Stimulated activated memory B cell treated with anti-CD40 and anti-IgM and Interleukin-4, amounts not matched to agents 10 μg/mL and 1 μg/mL and 100 μg/mL, for 72 hours (primary cell): Measurements from ENCODE around the gene DNAH8.

Experiments used
- ATAC-seq: fragments of 150-1000 bp; cut with Tn5 transposase; 2 replicates; pipeline ENCODE4 v1.10.0; 2021
- H3K27ac Mint-ChIP-seq: one replicate; pipeline ENCODE4 v1.8.0; 2022; ENCODE audit warnings: mild to moderate bottlenecking, mixed read lengths
- H3K27me3 Mint-ChIP-seq: one replicate; pipeline ENCODE4 v1.8.0; 2022; ENCODE audit warnings: mixed read lengths
- H3K36me3 Mint-ChIP-seq: one replicate; pipeline ENCODE4 v1.8.0; 2022; ENCODE audit warnings: mixed read lengths
- H3K4me1 Mint-ChIP-seq: one replicate; pipeline ENCODE4 v1.8.0; 2022; ENCODE audit warnings: mixed read lengths
- H3K4me3 Mint-ChIP-seq: one replicate; pipeline ENCODE4 v1.8.0; 2022; ENCODE audit warnings: mild to moderate bottlenecking, moderate library complexity, mixed read lengths
- H3K9me3 Mint-ChIP-seq: one replicate; pipeline ENCODE4 v1.8.0; 2022; ENCODE audit warnings: mixed read lengths

The DNAH8 gene

GRCh38 chr6:38719358-38719757, 4.2 kb downstream of the DNAH8 start:
- Mint-ChIP-seq H3K4me1 (no peaks in the 10 kb centered on the region), H3K9me3 (peaks cover 8% of the 10 kb centered on the region), H3K36me3 (peaks cover 8% of the 10 kb centered on the region), H3K27ac (no peak overlapping the region), H3K27me3 (peaks cover 43% of the 10 kb centered on the region), H3K4me3 (no peak overlapping the region)
- ATAC-seq, result no peak

GRCh38 chr6:38720295-38720694, 5.2 kb downstream of the DNAH8 start:
- no peaks in the 10 kb centered on the region for H3K4me1 Mint-ChIP-seq
- H3K9me3 Mint-ChIP-seq, result peaks cover 8% of the 10 kb centered on the region
- no peak for ATAC-seq
- no peak overlapping the region for H3K4me3 Mint-ChIP-seq
- H3K27ac Mint-ChIP-seq, result no peak overlapping the region
- H3K27me3 Mint-ChIP-seq, result peaks cover 40% of the 10 kb centered on the region
- peaks cover 8% of the 10 kb centered on the region for H3K36me3 Mint-ChIP-seq

- H3K27ac Mint-ChIP-seq, result no peak overlapping the region
Observed at GRCh38 chr6:38722038-38722437, 6.9 kb downstream of the DNAH8 start.

GRCh38 chr6:38722727-38723334, 7.7 kb downstream of the DNAH8 start:
- Mint-ChIP-seq H3K36me3 (peaks cover 8% of the 10 kb centered on the region), H3K4me1 (no peaks in the 10 kb centered on the region), H3K9me3 (peaks cover 8% of the 10 kb centered on the region), H3K4me3 (no peak overlapping the region), H3K27me3 (peaks cover 26% of the 10 kb centered on the region), H3K27ac (no peak overlapping the region)
- ATAC-seq, result no peak

More at GRCh38 chr6:38722038-38722437, 6.9 kb downstream of the DNAH8 start:
- Mint-ChIP-seq H3K27me3 (peaks cover 27% of the 10 kb centered on the region), H3K4me3 (no peak overlapping the region), H3K4me1 (no peaks in the 10 kb centered on the region), H3K9me3 (peaks cover 8% of the 10 kb centered on the region), H3K36me3 (peaks cover 8% of the 10 kb centered on the region)
- no peak for ATAC-seq

GRCh38 chr6:38723783-38724182, 8.7 kb downstream of the DNAH8 start:
- Mint-ChIP-seq H3K27ac (no peak overlapping the region), H3K4me3 (no peak overlapping the region), H3K27me3 (peaks cover 25% of the 10 kb centered on the region), H3K4me1 (no peaks in the 10 kb centered on the region), H3K36me3 (peaks cover 8% of the 10 kb centered on the region), H3K9me3 (peaks cover 8% of the 10 kb centered on the region)
- no peak for ATAC-seq

- Mint-ChIP-seq H3K27me3 (peaks cover 20% of the 10 kb centered on the region), H3K27ac (no peak overlapping the region), H3K4me1 (no peaks in the 10 kb centered on the region), H3K36me3 (peaks cover 8% of the 10 kb centered on the region), H3K9me3 (peaks cover 8% of the 10 kb centered on the region), H3K4me3 (no peak overlapping the region)
- no peak for ATAC-seq
Observed at GRCh38 chr6:38724343-38724742, 9.2 kb downstream of the DNAH8 start.

- no peak for ATAC-seq
- peaks cover 6% of the 10 kb centered on the region for H3K9me3 Mint-ChIP-seq
- H3K27ac Mint-ChIP-seq, result no peak overlapping the region
- peaks cover 5% of the 10 kb centered on the region for H3K36me3 Mint-ChIP-seq
- H3K4me1 Mint-ChIP-seq, result no peaks in the 10 kb centered on the region
- H3K4me3 Mint-ChIP-seq, result no peak overlapping the region
- peaks cover 11% of the 10 kb centered on the region for H3K27me3 Mint-ChIP-seq
Observed at GRCh38 chr6:38725414-38726183, 10.5 kb downstream of the DNAH8 start.

- Mint-ChIP-seq H3K36me3 (no peaks in the 10 kb centered on the region), H3K27me3 (peaks cover 13% of the 10 kb centered on the region), H3K4me3 (no peak overlapping the region), H3K4me1 (no peaks in the 10 kb centered on the region), H3K9me3 (no peaks in the 10 kb centered on the region), H3K27ac (no peak overlapping the region)
- no peak for ATAC-seq
Observed at GRCh38 chr6:38728203-38728602, 13.1 kb downstream of the DNAH8 start.

- H3K4me1 Mint-ChIP-seq, result no peaks in the 10 kb centered on the region
- peaks cover 1% of the 10 kb centered on the region for H3K36me3 Mint-ChIP-seq
- ATAC-seq, result no peak
- H3K4me3 Mint-ChIP-seq, result no peak overlapping the region
- peaks cover 22% of the 10 kb centered on the region for H3K27me3 Mint-ChIP-seq
- no peak overlapping the region for H3K27ac Mint-ChIP-seq
- H3K9me3 Mint-ChIP-seq, result peaks cover 2% of the 10 kb centered on the region
Observed at GRCh38 chr6:38730140-38730862, 15.2 kb downstream of the DNAH8 start.

GRCh38 chr6:38736951-38737350, 21.8 kb downstream of the DNAH8 start:
- Mint-ChIP-seq H3K9me3 (peaks cover 6% of the 10 kb centered on the region), H3K4me3 (no peak overlapping the region), H3K27me3 (peaks cover 28% of the 10 kb centered on the region), H3K36me3 (peaks cover 6% of the 10 kb centered on the region), H3K4me1 (no peaks in the 10 kb centered on the region), H3K27ac (no peak overlapping the region)
- no peak for ATAC-seq

GRCh38 chr6:38738261-38738660, 23.1 kb downstream of the DNAH8 start:
- Mint-ChIP-seq H3K27me3 (peaks cover 15% of the 10 kb centered on the region), H3K9me3 (peaks cover 6% of the 10 kb centered on the region), H3K4me1 (no peaks in the 10 kb centered on the region), H3K36me3 (peaks cover 6% of the 10 kb centered on the region), H3K27ac (no peak overlapping the region), H3K4me3 (no peak overlapping the region)
- ATAC-seq, result no peak

- Mint-ChIP-seq H3K4me1 (no peaks in the 10 kb centered on the region), H3K27ac (no peak overlapping the region)
- no peak for ATAC-seq
Observed at GRCh38 chr6:38739532-38739931, 24.4 kb downstream of the DNAH8 start.

GRCh38 chr6:38749473-38749872, 34.4 kb downstream of the DNAH8 start:
- Mint-ChIP-seq H3K4me1 (no peaks in the 10 kb centered on the region), H3K36me3 (no peaks in the 10 kb centered on the region), H3K27me3 (peaks cover 14% of the 10 kb centered on the region), H3K9me3 (no peaks in the 10 kb centered on the region), H3K4me3 (no peak overlapping the region), H3K27ac (no peak overlapping the region)
- no peak for ATAC-seq

More at GRCh38 chr6:38739532-38739931, 24.4 kb downstream of the DNAH8 start:
- Mint-ChIP-seq H3K9me3 (peaks cover 6% of the 10 kb centered on the region), H3K36me3 (peaks cover 6% of the 10 kb centered on the region), H3K4me3 (no peak overlapping the region), H3K27me3 (peaks cover 15% of the 10 kb centered on the region)

- Mint-ChIP-seq H3K27me3 (no peaks in the 10 kb centered on the region), H3K4me1 (no peaks in the 10 kb centered on the region), H3K36me3 (no peaks in the 10 kb centered on the region), H3K27ac (no peak overlapping the region), H3K4me3 (no peak overlapping the region), H3K9me3 (no peaks in the 10 kb centered on the region)
- no peak for ATAC-seq
Observed at GRCh38 chr6:38750968-38751615, 36.0 kb downstream of the DNAH8 start.

GRCh38 chr6:38753707-38754106, 38.6 kb downstream of the DNAH8 start:
- H3K36me3 Mint-ChIP-seq, result no peaks in the 10 kb centered on the region
- H3K4me1 Mint-ChIP-seq, result no peaks in the 10 kb centered on the region
- no peak overlapping the region for H3K4me3 Mint-ChIP-seq
- no peaks in the 10 kb centered on the region for H3K9me3 Mint-ChIP-seq
- H3K27me3 Mint-ChIP-seq, result no peaks in the 10 kb centered on the region
- ATAC-seq, result no peak
- H3K27ac Mint-ChIP-seq, result no peak overlapping the region
